ENCODE measurements around the gene CCDC32.

The CCDC32 gene

GRCh38 chr15:40511472-40512133, 53.2 kb downstream of the CCDC32 start:
- peak; percentile 33 for DNase-seq (ENCODE audit: low spot score)

- DNase-seq (ENCODE audit: low spot score) = no peak
Observed at GRCh38 chr15:40511093-40511471, 53.8 kb downstream of the CCDC32 start.

- DNase-seq (ENCODE audit: low spot score) = no peak
Observed at GRCh38 chr15:40510201-40510600, 54.6 kb downstream of the CCDC32 start.

- DNase-seq (ENCODE audit: low spot score) = no peak
Observed at GRCh38 chr15:40508216-40508615, 56.6 kb downstream of the CCDC32 start.

GRCh38 chr15:40506964-40507571, 57.8 kb downstream of the CCDC32 start:
- DNase-seq (ENCODE audit: low spot score) = peak; percentile 69

Data from SW480 (cell line).